Measurements from ENCODE around the gene DAB1.

GRCh38 chr1:57324388-57324787 lies 99.5 kb downstream of the DAB1 start:
- TF ChIP-seq EZH2 (IDR thresholded peaks at IDR 0.05; ENCODE audit: borderline replicate concordance, low read length) (no peak), CTCF (IDR thresholded peaks at IDR 0.05; ENCODE audit: low read length) (no peak)

Data from OCI-LY1 (cell line).